ENCODE data around the gene CRIP1. TPM values are rescaled to one million over a fixed set of nuclear protein-coding genes. Genes with fewer than 3 reads are reported as not detected.

Gene CRIP1
- polyA plus RNA-seq, 1 experiment = 0.90 TPM

- DNase-seq (ENCODE audit: low read depth) = no peak
- TF ChIP-seq CTCF (IDR thresholded peaks at IDR 0.05; ENCODE audit: insufficient read depth, low read depth, low read length) = no peak
- Histone ChIP-seq H3K27me3 (ENCODE audit: control insufficient read depth, insufficient read depth, low read length) (no peaks in the 10 kb centered on the region; the same call in 1 of the 2 replicates), H3K36me3 (ENCODE audit: control insufficient read depth, insufficient read depth, low read length) (no peaks in the 10 kb centered on the region), H3K4me3 (ENCODE audit: low read depth, low read length) (no peak overlapping the region)
- ChIA-PET POLR2A (no interaction called here), CTCF (interaction anchor here (1.3 kb wide), 1 partner anchor 23 kb away, joined by 4 read pairs; no protein-coding TSS in a partner anchor)
These were observed 17.4 kb downstream of the CRIP1 start for GRCh38 chr14:105503935-105504692.

- no peak for DNase-seq (ENCODE audit: low read depth)
- ChIA-PET CTCF (no interaction called here), POLR2A (no interaction called here)
- Histone ChIP-seq H3K36me3 (ENCODE audit: control insufficient read depth, insufficient read depth, low read length) (no peaks in the 10 kb centered on the region), H3K27me3 (ENCODE audit: control insufficient read depth, insufficient read depth, low read length) (no peaks in the 10 kb centered on the region; the same call in 1 of the 2 replicates), H3K4me3 (ENCODE audit: low read depth, low read length) (no peak overlapping the region)
- no peak for TF ChIP-seq CTCF (IDR thresholded peaks at IDR 0.05; ENCODE audit: insufficient read depth, low read depth, low read length)
These were observed 18.4 kb downstream of the CRIP1 start for GRCh38 chr14:105505101-105505500.

GRCh38 chr14:105507247-105507646 lies 20.6 kb downstream of the CRIP1 start:
- ChIA-PET CTCF (interaction anchor here (1.2 to 1.3 kb wide), 2 partner anchors 10 to 137 kb away, joined by 3 to 4 read pairs; no protein-coding TSS in a partner anchor), POLR2A (no interaction called here)
- no peak for DNase-seq (ENCODE audit: low read depth)
- no peak for TF ChIP-seq CTCF (IDR thresholded peaks at IDR 0.05; ENCODE audit: insufficient read depth, low read depth, low read length)
- no peaks in the 10 kb centered on the region for H3K36me3 ChIP-seq (ENCODE audit: control insufficient read depth, insufficient read depth, low read length)
- no peak overlapping the region for H3K4me3 ChIP-seq (ENCODE audit: low read depth, low read length)
- H3K27me3 ChIP-seq (ENCODE audit: control insufficient read depth, insufficient read depth, low read length) = no peaks in the 10 kb centered on the region; the same call in 1 of the 2 replicates

GRCh38 chr14:105508069-105508468 lies 21.4 kb downstream of the CRIP1 start:
- CTCF ChIA-PET = interaction anchor here (1.3 kb wide), 1 partner anchor 9 kb away, joined by 3 read pairs; no protein-coding TSS in a partner anchor

More at GRCh38 chr14:105508069-105508468, 21.4 kb downstream of the CRIP1 start:
- Histone ChIP-seq H3K4me3 (ENCODE audit: low read depth, low read length) (no peak overlapping the region), H3K36me3 (ENCODE audit: control insufficient read depth, insufficient read depth, low read length) (no peaks in the 10 kb centered on the region), H3K27me3 (ENCODE audit: control insufficient read depth, insufficient read depth, low read length) (no peaks in the 10 kb centered on the region; the same call in 1 of the 2 replicates)
- DNase-seq (ENCODE audit: low read depth) = no peak
- POLR2A ChIA-PET = no interaction called here
- TF ChIP-seq CTCF (IDR thresholded peaks at IDR 0.05; ENCODE audit: insufficient read depth, low read depth, low read length) = no peak

Measured in BJ (cell line).